AG04450 (cell line): ENCODE measurements around the gene SPAG5. TPM values are rescaled to one million over a fixed set of nuclear protein-coding genes. Genes with fewer than 3 reads are reported as not detected.
A peak's percentile ranks its signal among the peaks of the same experiment; 100 is the strongest.

Source experiments
- CTCF ChIA-PET: fragments of 300-600, 350-600 bp; formaldehyde crosslinking; extraction: SDS; loops from one replicate; lab custom pipeline; 2022; ENCODE audit warnings: antibody characterized with exemption, inconsistent platforms; lab: Charles Lee
- POLR2A ChIA-PET: fragments of 350-600 bp; formaldehyde crosslinking; extraction: SDS; loops from one replicate; lab custom pipeline; 2021; ENCODE audit warnings: antibody characterized with exemption, inconsistent platforms; lab: Yijun Ruan, JAX
- DNase-seq: peaks from one replicate; pipeline ENCODE4 v3.0.0-alpha.2; 2011; ENCODE audit warnings: low read depth, low spot score
- H3K27ac ChIP-seq: one replicate; pipeline ENCODE4 v1.5.1; 2012; ENCODE audit warnings: low read depth, low read length, control low read depth
- H3K27me3 ChIP-seq: one replicate; pipeline ENCODE4 v1.6.0; 2012; ENCODE audit warnings: low read length; ENCODE audit not compliant: control insufficient read depth, insufficient read depth
- H3K4me3 ChIP-seq: 2 replicates; pipeline ENCODE4 v1.5.1; 2011; ENCODE audit warnings: mild to moderate bottlenecking, low read depth, low read length, control low read depth
- H3K9me3 ChIP-seq: 2 replicates; pipeline ENCODE4 v1.5.1; 2012; ENCODE audit warnings: low read length; ENCODE audit not compliant: control insufficient read depth, insufficient read depth
- CTCF ChIP-seq: IDR thresholded peaks from 2 replicates; pipeline ENCODE4 v1.5.1; 2011; ENCODE audit warnings: low read depth, low read length, control low read depth, inconsistent platforms
- polyA plus RNA-seq: library from polyadenylated mRNA; depleted of rRNA; stranded (reverse); fragments of >200 nt; gene quantifications from 2 replicates; pipeline ENCODE4 v1.2.3, GENCODE V29; 2011

Gene SPAG5
- polyA plus RNA-seq, 1 experiment: 17.4 TPM

DNA sequence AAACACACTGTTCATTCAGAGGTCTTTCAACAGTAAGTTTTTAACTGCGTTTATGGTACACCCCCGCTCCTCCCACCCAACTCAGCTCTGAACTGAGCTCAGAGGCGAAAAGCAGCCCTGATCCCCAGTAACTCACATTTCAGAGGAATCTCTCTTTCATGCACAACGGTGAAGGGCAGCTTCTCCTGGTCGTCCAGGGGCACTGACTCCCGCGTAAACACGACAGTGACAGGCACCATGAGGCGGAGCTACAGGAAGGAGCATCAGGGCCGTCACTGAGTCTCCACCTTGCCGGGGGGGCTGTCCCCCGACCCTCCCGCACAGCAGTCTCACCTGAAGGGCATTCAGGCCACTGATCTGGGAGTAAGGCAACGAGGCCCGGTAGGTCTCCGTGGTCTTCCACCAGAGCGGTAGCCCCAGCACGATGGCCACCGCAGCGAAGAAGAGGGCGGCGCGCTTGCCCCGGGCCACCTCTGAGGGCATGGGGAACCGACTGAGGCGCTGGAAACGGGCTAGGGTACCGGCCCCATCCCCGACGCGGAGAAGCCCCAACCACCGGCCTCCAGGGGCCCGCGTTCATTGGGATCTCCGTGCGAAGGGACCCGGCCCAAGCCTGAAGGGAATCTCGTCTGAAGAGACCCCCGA lies 28.0 kb downstream of the SPAG5 start:
- Histone ChIP-seq H3K4me3 (peak overlapping the region; percentile 99), H3K27me3 (no peaks in the 10 kb centered on the region), H3K9me3 (no peaks in the 10 kb centered on the region; the same call in 1 of the 2 replicates), H3K27ac (no peak overlapping the region)
- DNase-seq: no peak
- ChIA-PET POLR2A (interaction anchor here (1.0 to 1.9 kb wide), 2 partner anchors 17 to 74 kb away, joined by 3 to 10 read pairs; partner anchors contain the start of genes BLTP2 and UNC119), CTCF (no interaction called here)
- no peak for TF ChIP-seq CTCF

GRCh38 chr17:28569446-28569845 lies 29.4 kb downstream of the SPAG5 start:
- H3K27me3 ChIP-seq: no peaks in the 10 kb centered on the region
- POLR2A ChIA-PET: no interaction called here
- CTCF ChIA-PET: interaction anchor here (0.7 kb wide), 1 partner anchor 1285 kb away, joined by 6 read pairs; no protein-coding TSS in a partner anchor
- no peak for TF ChIP-seq CTCF
- H3K4me3 ChIP-seq: no peak overlapping the region
- H3K9me3 ChIP-seq: no peaks in the 10 kb centered on the region; the same call in 1 of the 2 replicates
- DNase-seq: no peak
- no peak overlapping the region for H3K27ac ChIP-seq

- Histone ChIP-seq H3K4me3 (no peak overlapping the region), H3K27ac (no peak overlapping the region), H3K9me3 (no peaks in the 10 kb centered on the region; the same call in 1 of the 2 replicates), H3K27me3 (no peaks in the 10 kb centered on the region)
- POLR2A ChIA-PET: no interaction called here
- CTCF ChIA-PET: no interaction called here
- no peak for TF ChIP-seq CTCF
- no peak for DNase-seq
These were observed 31.2 kb downstream of the SPAG5 start for GRCh38 chr17:28567604-28568003.

GRCh38 chr17:28563475-28563874 lies 35.4 kb downstream of the SPAG5 start:
- POLR2A ChIA-PET: no interaction called here
- CTCF ChIA-PET: no interaction called here
- DNase-seq: no peak
- no peaks in the 10 kb centered on the region for H3K27me3 ChIP-seq
- no peak overlapping the region for H3K4me3 ChIP-seq
- TF ChIP-seq CTCF: no peak
- no peak overlapping the region for H3K27ac ChIP-seq
- no peaks in the 10 kb centered on the region for H3K9me3 ChIP-seq

DNA sequence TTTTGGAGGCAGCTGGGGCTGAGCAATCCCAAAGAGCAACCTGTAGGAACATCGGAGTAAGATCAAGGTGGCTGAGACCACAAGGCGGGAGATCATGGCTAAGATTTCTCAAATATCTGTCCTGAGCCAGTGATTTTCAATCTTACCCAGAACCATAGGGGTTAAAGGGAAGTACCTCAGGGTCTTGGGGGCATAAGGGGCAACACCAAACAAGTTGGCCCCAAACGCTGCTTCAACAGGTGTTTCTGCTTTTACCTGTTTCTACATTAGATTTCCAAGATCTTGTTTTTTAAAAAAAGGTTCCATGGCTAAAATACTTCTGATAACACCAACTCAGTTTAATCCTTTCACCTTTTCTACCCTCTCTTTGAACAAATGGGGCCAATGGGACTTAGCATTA lies 43.8 kb downstream of the SPAG5 start:
- H3K9me3 ChIP-seq: no peaks in the 10 kb centered on the region
- no peaks in the 10 kb centered on the region for H3K27me3 ChIP-seq
- CTCF ChIA-PET: no interaction called here
- H3K4me3 ChIP-seq: no peak overlapping the region
- DNase-seq: no peak
- no peak for TF ChIP-seq CTCF
- no peak overlapping the region for H3K27ac ChIP-seq
- POLR2A ChIA-PET: no interaction called here
